Naive thymus-derived CD4-positive, alpha-beta T cell (primary cell): Measurements from ENCODE around the gene OR8H2. TPM values are rescaled to one million over a fixed set of nuclear protein-coding genes. Genes with fewer than 3 reads are reported as not detected.

Source experiments
- polyA plus RNA-seq, 2 donors: library from polyadenylated mRNA; unstranded; fragments of 300-500 nt; fragmentation: Illumina TruSeq; gene quantifications; one replicate each; pipeline ENCODE4 v1.2.3, GENCODE V29; 2021
- total RNA-seq, 6 experiments: library from RNA in 5 of 6; stranded (reverse) in 5 of 6; gene quantifications; 1 replicate in 5 of 6; 2 replicates in 1 of 6; pipeline ENCODE4 v1.2.3 and lab custom pipeline; 2021 to 2026

OR8H2 gene
- total and polyA plus RNA-seq, 7 experiments from 2014 or later = not detected

Other genes with a start within 250 kb of the OR8H2 start
- under 1 TPM in 2 of 5 experiments, not detected in 3; 0.29 to 0.32 TPM for gene TRIM51, start 220.4 kb upstream of the OR8H2 start, total RNA-seq
- not detected for gene TRIM51, start 220.4 kb upstream of the OR8H2 start, polyA plus RNA-seq
- not detected for gene OR5W2, start 189.1 kb upstream of the OR8H2 start, total RNA-seq
- gene OR5W2, start 189.1 kb upstream of the OR8H2 start, polyA plus RNA-seq = not detected
- gene OR5I1, start 167.3 kb upstream of the OR8H2 start, total RNA-seq = not detected
- not detected for gene OR5I1, start 167.3 kb upstream of the OR8H2 start, polyA plus RNA-seq
- not detected for gene OR10AG1, start 133.7 kb upstream of the OR8H2 start, total RNA-seq
- not detected for gene OR10AG1, start 133.7 kb upstream of the OR8H2 start, polyA plus RNA-seq
- not detected for gene OR5F1, start 109.1 kb upstream of the OR8H2 start, total RNA-seq
- gene OR5F1, start 109.1 kb upstream of the OR8H2 start, polyA plus RNA-seq = not detected
- not detected for gene OR5AS1, start 76.0 kb upstream of the OR8H2 start, total RNA-seq
- not detected for gene OR5AS1, start 76.0 kb upstream of the OR8H2 start, polyA plus RNA-seq
- not detected for gene OR8I2, start 10.4 kb upstream of the OR8H2 start, total RNA-seq
- gene OR8I2, start 10.4 kb upstream of the OR8H2 start, polyA plus RNA-seq = not detected
- gene OR8H3, start 18.7 kb downstream of the OR8H2 start, total RNA-seq = not detected
- not detected for gene OR8H3, start 18.7 kb downstream of the OR8H2 start, polyA plus RNA-seq
- gene OR8J3, start 36.5 kb downstream of the OR8H2 start, total RNA-seq = not detected
- gene OR8J3, start 36.5 kb downstream of the OR8H2 start, polyA plus RNA-seq = not detected
- gene OR8K5, start 56.6 kb downstream of the OR8H2 start, total RNA-seq = not detected
- gene OR8K5, start 56.6 kb downstream of the OR8H2 start, polyA plus RNA-seq = not detected
- not detected for gene OR5J2, start 72.9 kb downstream of the OR8H2 start, total RNA-seq
- gene OR5J2, start 72.9 kb downstream of the OR8H2 start, polyA plus RNA-seq = not detected
- gene OR5T2, start 130.6 kb downstream of the OR8H2 start, total RNA-seq = not detected
- gene OR5T2, start 130.6 kb downstream of the OR8H2 start, polyA plus RNA-seq = not detected
- gene OR5T3, start 148.6 kb downstream of the OR8H2 start, total RNA-seq = not detected
- not detected for gene OR5T3, start 148.6 kb downstream of the OR8H2 start, polyA plus RNA-seq
- not detected for gene OR5T1, start 170.5 kb downstream of the OR8H2 start, total RNA-seq
- gene OR5T1, start 170.5 kb downstream of the OR8H2 start, polyA plus RNA-seq = not detected
- gene OR8H1, start 188.6 kb downstream of the OR8H2 start, total RNA-seq = not detected
- gene OR8H1, start 188.6 kb downstream of the OR8H2 start, polyA plus RNA-seq = not detected
- gene OR8K3, start 211.5 kb downstream of the OR8H2 start, total RNA-seq = not detected
- gene OR8K3, start 211.5 kb downstream of the OR8H2 start, polyA plus RNA-seq = not detected
- not detected for gene OR8K1, start 242.4 kb downstream of the OR8H2 start, total RNA-seq
- not detected for gene OR8K1, start 242.4 kb downstream of the OR8H2 start, polyA plus RNA-seq